OCI-LY1 (cell line): ENCODE results near the gene GLRB.

Source experiments
- H2AFZ ChIP-seq: fragments of 200-600 bp; sonication (generic), shearing (Covaris generic); 2 replicates; pipeline ENCODE4 v1.6.0; 2014; ENCODE audit warnings: antibody characterized with exemption, mild to moderate bottlenecking, low read length
- H3F3A ChIP-seq: fragments of 200-600 bp; sonication (generic), shearing (Covaris generic); 2 replicates; pipeline ENCODE4 v1.6.0; 2014; ENCODE audit warnings: mild to moderate bottlenecking, antibody characterized with exemption, low read length, moderate library complexity; ENCODE audit not compliant: insufficient read depth
- H3K27ac ChIP-seq: fragments of 200-600 bp; sonication (generic); 2 replicates; pipeline ENCODE4 v1.5.1; 2014; ENCODE audit warnings: low read length, mixed run types, mild to moderate bottlenecking, low read depth; ENCODE audit not compliant: poor library complexity, severe bottlenecking
- H3K27me3 ChIP-seq: fragments of 200-600 bp; sonication (generic); 2 replicates; pipeline ENCODE4 v1.6.0; 2014; ENCODE audit warnings: antibody characterized with exemption, mild to moderate bottlenecking, low read length, moderate library complexity; ENCODE audit not compliant: insufficient read depth
- H3K36me3 ChIP-seq: fragments of 200-600 bp; sonication (generic); 2 replicates; pipeline ENCODE4 v1.6.1; 2014; ENCODE audit warnings: mild to moderate bottlenecking, antibody characterized with exemption, low read length, moderate library complexity, mixed read lengths; ENCODE audit not compliant: insufficient read depth
- H3K4me1 ChIP-seq: fragments of 200-600 bp; sonication (generic); 2 replicates; pipeline ENCODE4 v1.5.1; 2014; ENCODE audit warnings: mild to moderate bottlenecking, low read length, moderate library complexity; ENCODE audit not compliant: insufficient read depth, severe bottlenecking
- H3K4me2 ChIP-seq: fragments of 200-600 bp; sonication (generic), shearing (Covaris generic); 2 replicates; pipeline ENCODE4 v1.6.1; 2014; ENCODE audit warnings: low read length
- H3K4me3 ChIP-seq: fragments of 200-600 bp; sonication (generic); 2 replicates; pipeline ENCODE4 v1.5.1; 2014; ENCODE audit warnings: low read length, low read depth, mild to moderate bottlenecking, mixed read lengths; ENCODE audit not compliant: poor library complexity, severe bottlenecking
- H3K79me2 ChIP-seq: fragments of 200-600 bp; shearing (Covaris generic); 2 replicates; pipeline ENCODE4 v1.6.1; 2016; ENCODE audit warnings: mixed run types, low read length, mixed read lengths; ENCODE audit not compliant: insufficient read depth
- H3K9ac ChIP-seq: fragments of 200-600 bp; sonication (generic), shearing (Covaris generic); 2 replicates; pipeline ENCODE4 v1.6.1; 2014; ENCODE audit warnings: mild to moderate bottlenecking, low read length, mixed read lengths
- H3K9me2 ChIP-seq: fragments of 200-600 bp; sonication (generic), shearing (Covaris generic); 2 replicates; pipeline ENCODE4 v1.6.1; 2014; ENCODE audit warnings: low read depth, mild to moderate bottlenecking, low read length, mixed read lengths
- H3K9me3 ChIP-seq: fragments of 200-600 bp; shearing (Covaris generic); 2 replicates; pipeline ENCODE4 v1.6.1; 2014; ENCODE audit warnings: low read length, mixed read lengths
- H4K20me1 ChIP-seq: fragments of 200-600 bp; sonication (generic), shearing (Covaris generic); 2 replicates; pipeline ENCODE4 v1.6.0; 2016; ENCODE audit warnings: mild to moderate bottlenecking, low read length; ENCODE audit not compliant: insufficient read depth
- CTCF ChIP-seq: fragments of 200-600 bp; sonication (generic), shearing (Covaris generic); IDR thresholded peaks from 2 replicates; pipeline ENCODE4 v1.5.1; 2017; ENCODE audit warnings: mild to moderate bottlenecking, antibody characterized with exemption, low read length, moderate library complexity, mixed read lengths
- EZH2 ChIP-seq: fragments of 200-600 bp; sonication (generic), shearing (Covaris generic); IDR thresholded peaks from 2 replicates; pipeline ENCODE4 v1.8.0; 2017; ENCODE audit warnings: borderline replicate concordance, mixed run types, mild to moderate bottlenecking, antibody characterized with exemption, low read length, moderate library complexity, mixed read lengths

GLRB gene

GRCh38 chr4:157114671-157115070 lies 38.7 kb downstream of the GLRB start:
- TF ChIP-seq CTCF (no peak), EZH2 (no peak)
- no peak overlapping the region for H3K9ac ChIP-seq

GRCh38 chr4:157115613-157116335 lies 39.8 kb downstream of the GLRB start:
- no peaks in the 10 kb centered on the region for H3K27me3 ChIP-seq
- no peak overlapping the region for H3K9ac ChIP-seq
- no peak for TF ChIP-seq EZH2
- TF ChIP-seq CTCF = no peak
- no peak overlapping the region for H3K27ac ChIP-seq
- H3K9me2 ChIP-seq = no peaks in the 10 kb centered on the region
- no peak overlapping the region for H3K4me2 ChIP-seq
- H3K4me3 ChIP-seq = no peak overlapping the region
- no peaks in the 10 kb centered on the region for H4K20me1 ChIP-seq
- no peaks in the 10 kb centered on the region for H3K4me1 ChIP-seq
- H3K79me2 ChIP-seq = no peaks in the 10 kb centered on the region
- H3K36me3 ChIP-seq = no peaks in the 10 kb centered on the region
- H3F3A ChIP-seq = no peaks in the 10 kb centered on the region
- no peak overlapping the region for H2AFZ ChIP-seq
- no peaks in the 10 kb centered on the region for H3K9me3 ChIP-seq

More at GRCh38 chr4:157114671-157115070, 38.7 kb downstream of the GLRB start:
- Histone ChIP-seq H3K27me3 (no peaks in the 10 kb centered on the region), H3K27ac (no peak overlapping the region), H4K20me1 (no peaks in the 10 kb centered on the region), H2AFZ (no peak overlapping the region), H3F3A (no peaks in the 10 kb centered on the region), H3K4me1 (no peaks in the 10 kb centered on the region), H3K9me3 (no peaks in the 10 kb centered on the region), H3K79me2 (no peaks in the 10 kb centered on the region), H3K9me2 (no peaks in the 10 kb centered on the region), H3K4me2 (no peak overlapping the region), H3K36me3 (no peaks in the 10 kb centered on the region), H3K4me3 (no peak overlapping the region)

- Histone ChIP-seq H3K36me3 (no peaks in the 10 kb centered on the region), H3K4me2 (no peak overlapping the region), H2AFZ (no peak overlapping the region), H3K9ac (no peak overlapping the region), H3K4me1 (no peaks in the 10 kb centered on the region), H3K4me3 (no peak overlapping the region), H4K20me1 (no peaks in the 10 kb centered on the region), H3K9me3 (no peaks in the 10 kb centered on the region), H3K27ac (no peak overlapping the region), H3F3A (no peaks in the 10 kb centered on the region), H3K27me3 (no peaks in the 10 kb centered on the region), H3K79me2 (no peaks in the 10 kb centered on the region), H3K9me2 (no peaks in the 10 kb centered on the region)
- TF ChIP-seq CTCF = no peak
- TF ChIP-seq EZH2 = no peak
These were observed 45.5 kb downstream of the GLRB start for GRCh38 chr4:157121401-157121800.
